ENCODE results near the gene HEY2. TPM values are rescaled to one million over a fixed set of nuclear protein-coding genes. Genes with fewer than 3 reads are reported as not detected.
"Not testable (repeated sequence)": the region's sequence is repeated elsewhere in the genome, so short reads cannot be mapped to it uniquely, and the experiment has no call there.

HEY2 gene
- polyA plus RNA-seq, 1 donor from 2014 or later: 0.30 TPM

GRCh38 chr6:125792172-125792571, 42.7 kb downstream of the HEY2 start:
- H3K9me3 Mint-ChIP-seq: no peaks in the 10 kb centered on the region
- H3K4me3 Mint-ChIP-seq: peak overlapping the region; percentile 87 to 98 (median 94)
- no peaks in the 10 kb centered on the region for H3K27me3 Mint-ChIP-seq
- H3K4me1 Mint-ChIP-seq: peaks cover 35 to 54% (median 37%) of the 10 kb centered on the region in 3 donors
- peaks cover 3% of the 10 kb centered on the region for H3K36me3 Mint-ChIP-seq
- H3K27ac Mint-ChIP-seq: peak overlapping the region in 1 of 3 donors; percentile 64

GRCh38 chr6:125792680-125793079, 43.2 kb downstream of the HEY2 start:
- H3K9me3 Mint-ChIP-seq: no peaks in the 10 kb centered on the region
- no peaks in the 10 kb centered on the region for H3K36me3 Mint-ChIP-seq
- H3K4me1 Mint-ChIP-seq: peaks cover 38 to 58% (median 40%) of the 10 kb centered on the region in 3 donors
- H3K27me3 Mint-ChIP-seq: no peaks in the 10 kb centered on the region
- peak overlapping the region in 3 of 4 donors; percentile 1 to 95 (median 87) for H3K4me3 Mint-ChIP-seq
- peak overlapping the region in 1 of 3 donors; percentile 29 for H3K27ac Mint-ChIP-seq

- Mint-ChIP-seq H3K4me3 (peak overlapping the region; percentile 12 to 72 (median 56)), H3K4me1 (peaks cover 39 to 60% (median 41%) of the 10 kb centered on the region in 3 donors), H3K9me3 (no peaks in the 10 kb centered on the region), H3K27ac (peak overlapping the region in 2 of 3 donors; percentile 13 to 47), H3K36me3 (no peaks in the 10 kb centered on the region), H3K27me3 (no peaks in the 10 kb centered on the region)
Observed at GRCh38 chr6:125793280-125793679, 43.8 kb downstream of the HEY2 start.

GRCh38 chr6:125793863-125794262, 44.4 kb downstream of the HEY2 start:
- no peaks in the 10 kb centered on the region for H3K27me3 Mint-ChIP-seq
- no peaks in the 10 kb centered on the region for H3K36me3 Mint-ChIP-seq
- no peaks in the 10 kb centered on the region for H3K9me3 Mint-ChIP-seq
- peak overlapping the region in 3 of 4 donors; percentile 42 to 72 (median 69) for H3K4me3 Mint-ChIP-seq
- peaks cover 41 to 60% (median 41%) of the 10 kb centered on the region in 3 donors for H3K4me1 Mint-ChIP-seq
- H3K27ac Mint-ChIP-seq: peak overlapping the region in 2 of 3 donors; percentile 13 to 47

GRCh38 chr6:125794342-125795137, 45.1 kb downstream of the HEY2 start:
- Mint-ChIP-seq H3K4me3 (no peak overlapping the region), H3K27ac (no peak overlapping the region), H3K36me3 (no peaks in the 10 kb centered on the region), H3K4me1 (peaks cover 37 to 59% (median 39%) of the 10 kb centered on the region in 3 donors), H3K9me3 (no peaks in the 10 kb centered on the region), H3K27me3 (no peaks in the 10 kb centered on the region)

- H3K27me3 Mint-ChIP-seq: no peaks in the 10 kb centered on the region
- H3K36me3 Mint-ChIP-seq: no peaks in the 10 kb centered on the region
- no peak overlapping the region for H3K27ac Mint-ChIP-seq
- no peak overlapping the region for H3K4me3 Mint-ChIP-seq
- H3K9me3 Mint-ChIP-seq: no peaks in the 10 kb centered on the region
- H3K4me1 Mint-ChIP-seq: peaks cover 35 to 61% (median 37%) of the 10 kb centered on the region in 3 donors
Observed at GRCh38 chr6:125795301-125795700, 45.9 kb downstream of the HEY2 start.

- H3K4me3 Mint-ChIP-seq: peak overlapping the region; percentile 10 to 80 (median 58)
- H3K27ac Mint-ChIP-seq: peak overlapping the region in 1 of 3 donors; percentile 16
- H3K4me1 Mint-ChIP-seq: peaks cover 37 to 56% (median 42%) of the 10 kb centered on the region in 3 donors
- no peaks in the 10 kb centered on the region for H3K27me3 Mint-ChIP-seq
- no peaks in the 10 kb centered on the region for H3K9me3 Mint-ChIP-seq
- H3K36me3 Mint-ChIP-seq: no peaks in the 10 kb centered on the region
Observed at GRCh38 chr6:125797120-125797885, 47.9 kb downstream of the HEY2 start.

- Mint-ChIP-seq H3K27ac (peak overlapping the region in 1 of 3 donors; percentile 16), H3K4me1 (peaks cover 42 to 57% (median 46%) of the 10 kb centered on the region in 3 donors), H3K27me3 (no peaks in the 10 kb centered on the region), H3K4me3 (peak overlapping the region; percentile 10 to 80 (median 58)), H3K9me3 (no peaks in the 10 kb centered on the region), H3K36me3 (no peaks in the 10 kb centered on the region)
Observed at GRCh38 chr6:125797886-125798444, 48.5 kb downstream of the HEY2 start.

GRCh38 chr6:125798734-125799508, 49.5 kb downstream of the HEY2 start:
- Mint-ChIP-seq H3K4me1 (peaks cover 41 to 58% (median 46%) of the 10 kb centered on the region in 3 donors), H3K9me3 (no peaks in the 10 kb centered on the region), H3K4me3 (peak overlapping the region; percentile 31 to 75 (median 56)), H3K27me3 (no peaks in the 10 kb centered on the region), H3K36me3 (no peaks in the 10 kb centered on the region), H3K27ac (peak overlapping the region; percentile 2 to 90 (median 6))

- H3K4me1 Mint-ChIP-seq: peaks cover 55 to 61% (median 56%) of the 10 kb centered on the region in 3 donors
- no peak overlapping the region for H3K27ac Mint-ChIP-seq
- no peaks in the 10 kb centered on the region for H3K36me3 Mint-ChIP-seq
- H3K9me3 Mint-ChIP-seq: no peaks in the 10 kb centered on the region
- H3K4me3 Mint-ChIP-seq: peak overlapping the region in 1 of 4 donors; percentile 61
- no peaks in the 10 kb centered on the region for H3K27me3 Mint-ChIP-seq
Observed at GRCh38 chr6:125802383-125802782, 53.0 kb downstream of the HEY2 start.

- Mint-ChIP-seq H3K27ac (peak overlapping the region in 2 of 3 donors; percentile 29 to 55), H3K36me3 (no peaks in the 10 kb centered on the region), H3K4me1 (peaks cover 49 to 61% (median 57%) of the 10 kb centered on the region in 3 donors)
Observed at GRCh38 chr6:125802943-125803377, 53.5 kb downstream of the HEY2 start.

GRCh38 chr6:125804264-125804663, 54.8 kb downstream of the HEY2 start:
- Mint-ChIP-seq H3K27me3 (peaks cover 2% of the 10 kb centered on the region), H3K4me3 (peak overlapping the region in 1 of 4 donors; percentile 3), H3K36me3 (no peaks in the 10 kb centered on the region), H3K4me1 (peaks cover 53 to 65% (median 60%) of the 10 kb centered on the region in 3 donors), H3K9me3 (no peaks in the 10 kb centered on the region), H3K27ac (no peak overlapping the region)

More at GRCh38 chr6:125802943-125803377, 53.5 kb downstream of the HEY2 start:
- peak overlapping the region in 2 of 4 donors; percentile 48 to 61 for H3K4me3 Mint-ChIP-seq
- H3K9me3 Mint-ChIP-seq: no peaks in the 10 kb centered on the region
- no peaks in the 10 kb centered on the region for H3K27me3 Mint-ChIP-seq

GRCh38 chr6:125804866-125805425, 55.5 kb downstream of the HEY2 start:
- H3K4me3 Mint-ChIP-seq, H3K36me3 Mint-ChIP-seq, H3K9me3 Mint-ChIP-seq, H3K27ac Mint-ChIP-seq, H3K27me3 Mint-ChIP-seq: not testable (repeated sequence)
- H3K4me1 Mint-ChIP-seq: peaks cover 57 to 69% (median 63%) of the 10 kb centered on the region in 3 donors

GRCh38 chr6:125806813-125807212, 57.4 kb downstream of the HEY2 start:
- H3K36me3 Mint-ChIP-seq: no peaks in the 10 kb centered on the region
- peak overlapping the region in 2 of 4 donors; percentile 1 to 11 for H3K4me3 Mint-ChIP-seq
- H3K27me3 Mint-ChIP-seq: peaks cover 2% of the 10 kb centered on the region
- peak overlapping the region in 1 of 3 donors; percentile 13 for H3K27ac Mint-ChIP-seq
- H3K9me3 Mint-ChIP-seq: no peaks in the 10 kb centered on the region
- peaks cover 68 to 74% (median 70%) of the 10 kb centered on the region in 3 donors for H3K4me1 Mint-ChIP-seq
